GM23248 (cell line): Measurements from ENCODE around the gene NACC1.

Source experiments
- EZH2 ChIP-seq: fragments of 200-600 bp; sonication (generic); IDR thresholded peaks from 2 replicates; pipeline ENCODE4 v1.6.1; 2018; ENCODE audit warnings: antibody characterized with exemption, mild to moderate bottlenecking; ENCODE audit not compliant: insufficient read depth, poor library complexity, severe bottlenecking
- EZH2phosphoT487 ChIP-seq: fragments of 200-600 bp; sonication (generic); IDR thresholded peaks from 2 replicates; pipeline ENCODE4 v1.6.1; 2018; ENCODE audit warnings: antibody characterized with exemption, moderate library complexity, mild to moderate bottlenecking, low read depth; ENCODE audit not compliant: insufficient read depth

GRCh38 chr19:13095393-13095784 lies 22.7 kb upstream of the NACC1 start:
- TF ChIP-seq EZH2, result no peak
- TF ChIP-seq EZH2phosphoT487, result no peak
